ENCODE measurements around the gene FGF23.

GRCh38 chr12:4388662-4389061, 9.2 kb upstream of the FGF23 start:
- TF ChIP-seq CTCF (IDR thresholded peaks at IDR 0.05; ENCODE audit: low read depth, low read length, missing input control) = no peak
- TF ChIP-seq SP1 (IDR thresholded peaks at IDR 0.05) = no peak
- TF ChIP-seq GABPA (IDR thresholded peaks at IDR 0.05 in 1 of 2, conservative IDR thresholded peaks at IDR 0.05 in 1 of 2) = no peak
- TF ChIP-seq REST (IDR thresholded peaks at IDR 0.05) = no peak
- no peak for TF ChIP-seq YY1 (IDR thresholded peaks at IDR 0.05)
